Epithelial cell of esophagus (primary cell): ENCODE results near the gene PLD6.

Source experiments
- DNase-seq: peaks from one replicate; pipeline ENCODE4 v3.0.0; 2010; ENCODE audit warnings: low read depth
- H3K4me3 ChIP-seq: 2 replicates; pipeline ENCODE4 v1.5.1; 2011; ENCODE audit warnings: mild to moderate bottlenecking, low read length, control low read depth
- TF ChIP-seq, protein P1 (sequence below): IDR thresholded peaks from 2 replicates; pipeline ENCODE4 v1.5.1; 2011; ENCODE audit warnings: low read depth, mild to moderate bottlenecking, low read length, control low read depth, inconsistent platforms; ENCODE audit not compliant: insufficient read depth; ENCODE audit errors: missing control alignments

Gene PLD6

DNA sequence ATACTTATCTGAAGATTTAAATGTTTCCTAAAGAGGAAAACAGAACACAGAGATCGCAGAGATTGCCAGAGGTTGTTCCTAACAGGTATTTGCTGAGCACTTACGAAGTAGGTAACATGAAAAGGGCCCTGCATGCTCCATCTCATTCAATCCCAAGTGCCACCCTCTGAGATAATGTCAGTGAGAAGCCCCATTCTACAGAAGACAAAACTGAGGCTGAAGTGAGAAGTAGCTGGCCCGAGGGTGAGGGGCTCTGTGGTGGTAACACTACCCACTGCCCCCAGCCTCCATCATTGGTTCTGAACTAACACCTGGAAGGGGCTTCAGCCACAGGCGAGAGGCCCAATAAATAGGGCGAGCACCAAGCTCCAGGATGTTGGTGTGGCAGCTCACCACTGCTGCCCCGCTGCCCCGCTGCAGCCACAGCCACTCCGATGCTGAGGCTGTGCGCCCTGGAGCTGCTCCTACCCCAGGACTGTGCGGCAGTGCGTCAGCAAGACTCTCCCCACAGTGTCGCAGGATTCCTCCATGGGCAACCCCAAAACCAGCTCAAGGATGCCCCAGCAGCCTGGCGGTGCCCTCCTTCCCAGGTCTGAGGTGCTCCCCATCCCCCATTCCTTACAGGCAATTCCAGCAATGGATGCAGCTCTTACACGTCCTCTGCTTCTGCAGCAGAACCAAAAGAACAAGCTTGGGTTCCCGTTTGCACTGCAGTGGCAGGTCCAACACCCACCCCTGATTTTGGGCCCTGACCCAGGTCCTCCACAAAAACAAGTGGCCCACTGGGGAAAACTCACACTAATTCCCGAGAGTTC lies 20.5 kb upstream of the PLD6 start:
- H3K4me3 ChIP-seq = no peak overlapping the region
- DNase-seq = no peak
- TF ChIP-seq, protein P1, sequence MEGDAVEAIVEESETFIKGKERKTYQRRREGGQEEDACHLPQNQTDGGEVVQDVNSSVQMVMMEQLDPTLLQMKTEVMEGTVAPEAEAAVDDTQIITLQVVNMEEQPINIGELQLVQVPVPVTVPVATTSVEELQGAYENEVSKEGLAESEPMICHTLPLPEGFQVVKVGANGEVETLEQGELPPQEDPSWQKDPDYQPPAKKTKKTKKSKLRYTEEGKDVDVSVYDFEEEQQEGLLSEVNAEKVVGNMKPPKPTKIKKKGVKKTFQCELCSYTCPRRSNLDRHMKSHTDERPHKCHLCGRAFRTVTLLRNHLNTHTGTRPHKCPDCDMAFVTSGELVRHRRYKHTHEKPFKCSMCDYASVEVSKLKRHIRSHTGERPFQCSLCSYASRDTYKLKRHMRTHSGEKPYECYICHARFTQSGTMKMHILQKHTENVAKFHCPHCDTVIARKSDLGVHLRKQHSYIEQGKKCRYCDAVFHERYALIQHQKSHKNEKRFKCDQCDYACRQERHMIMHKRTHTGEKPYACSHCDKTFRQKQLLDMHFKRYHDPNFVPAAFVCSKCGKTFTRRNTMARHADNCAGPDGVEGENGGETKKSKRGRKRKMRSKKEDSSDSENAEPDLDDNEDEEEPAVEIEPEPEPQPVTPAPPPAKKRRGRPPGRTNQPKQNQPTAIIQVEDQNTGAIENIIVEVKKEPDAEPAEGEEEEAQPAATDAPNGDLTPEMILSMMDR = no peak

DNA sequence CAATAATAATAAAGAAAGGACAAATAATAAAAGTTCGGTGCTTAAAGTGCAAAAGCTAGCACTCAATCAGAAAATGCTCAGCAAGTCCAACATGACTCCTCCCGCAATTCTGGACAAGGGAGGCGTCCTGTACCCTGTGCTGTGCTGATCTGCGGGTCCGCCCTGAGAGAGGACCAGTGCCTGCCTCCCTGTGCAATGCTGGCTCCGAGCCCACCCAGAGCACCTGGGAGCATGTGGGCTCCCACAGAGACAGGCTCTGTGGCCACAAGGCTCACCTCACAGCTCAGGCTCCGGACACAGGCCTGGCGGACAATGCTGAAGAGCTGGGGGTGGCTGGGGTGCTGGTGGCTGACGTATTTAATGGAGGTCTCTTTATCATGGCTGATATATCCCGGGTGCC lies 19.8 kb upstream of the PLD6 start:
- no peak for DNase-seq
- TF ChIP-seq, protein P1 = no peak
- no peak overlapping the region for H3K4me3 ChIP-seq

DNA sequence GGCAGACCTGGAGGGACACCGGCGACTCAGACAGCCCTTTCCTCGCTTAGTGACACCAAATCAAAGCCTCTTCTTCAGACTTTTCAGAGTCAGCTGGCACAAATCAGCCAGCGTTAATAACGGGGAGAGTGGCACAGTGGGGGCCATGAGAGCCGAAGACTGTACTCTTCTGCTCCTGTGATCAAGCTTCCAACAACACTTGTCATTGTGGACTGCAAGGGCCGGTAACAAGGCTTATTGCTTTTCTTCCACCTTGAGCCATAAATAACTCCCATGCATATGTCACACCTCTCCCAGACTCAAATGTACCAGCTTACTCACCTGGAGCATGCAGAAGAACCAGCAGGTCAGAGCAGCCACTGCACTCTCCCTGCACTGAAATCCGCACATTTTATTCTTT lies 18.0 kb upstream of the PLD6 start:
- H3K4me3 ChIP-seq = no peak overlapping the region
- TF ChIP-seq, protein P1 = no peak
- no peak for DNase-seq

DNA sequence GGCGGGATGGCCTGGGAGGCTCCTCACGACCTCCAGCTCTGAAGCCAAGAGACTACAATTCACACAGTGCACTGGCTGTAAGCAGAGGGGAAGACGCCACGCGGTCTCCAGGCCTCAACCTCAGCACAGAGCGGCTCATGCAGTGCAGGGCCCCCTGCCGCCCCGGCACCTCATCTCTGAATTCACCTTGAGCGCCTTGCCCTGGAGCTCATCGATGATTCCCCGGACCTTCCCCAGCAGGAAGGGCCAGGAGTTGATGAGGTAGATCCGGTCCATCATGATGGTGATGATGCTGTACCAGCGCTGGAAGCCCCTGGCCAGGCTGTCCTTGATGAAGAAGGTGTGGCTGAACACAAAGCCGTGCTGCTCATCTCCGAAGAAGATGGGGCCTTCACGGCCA lies 17.6 kb upstream of the PLD6 start:
- no peak for DNase-seq
- no peak overlapping the region for H3K4me3 ChIP-seq
- TF ChIP-seq, protein P1 = no peak

DNA sequence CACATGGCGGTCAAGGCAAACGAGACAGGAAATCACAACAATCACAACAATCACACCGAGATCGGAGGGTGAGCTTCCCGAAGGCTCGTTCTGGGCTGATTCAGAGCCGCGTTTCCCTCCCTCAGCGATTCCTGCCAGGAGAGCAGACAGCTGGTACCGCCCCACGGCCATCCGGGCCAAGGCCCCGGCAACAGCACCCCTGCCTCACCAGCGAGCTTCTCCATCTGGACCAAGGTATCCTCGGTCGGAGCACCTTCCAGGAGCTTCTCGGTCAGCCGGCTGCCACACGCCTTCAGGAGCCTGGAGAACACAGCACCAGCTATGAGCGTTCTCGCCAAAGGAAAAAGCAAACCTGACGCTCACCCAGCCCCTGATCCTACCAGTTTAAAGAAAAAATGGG lies 15.2 kb upstream of the PLD6 start:
- TF ChIP-seq, protein P1 = no peak
- H3K4me3 ChIP-seq = no peak overlapping the region
- no peak for DNase-seq

DNA sequence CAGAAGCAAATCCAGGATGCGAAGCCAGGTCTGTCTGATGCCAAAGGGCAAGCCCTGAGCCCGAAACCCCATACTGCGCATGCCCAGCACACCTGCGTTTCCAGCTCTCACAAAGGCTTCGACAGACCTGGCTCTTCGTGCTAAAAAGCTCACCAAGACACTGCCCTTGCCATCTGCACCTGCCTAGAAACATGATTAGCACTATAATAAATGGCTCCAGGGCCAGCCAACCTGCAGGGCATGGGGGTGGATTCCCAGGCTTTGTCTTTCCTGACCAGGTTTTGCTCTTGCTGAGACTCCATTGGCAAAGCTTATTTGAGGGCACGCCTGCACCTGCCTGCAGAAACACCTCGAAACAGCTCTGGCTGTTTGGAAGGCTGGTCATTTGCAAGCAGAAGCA lies 14.4 kb upstream of the PLD6 start:
- TF ChIP-seq, protein P1 = no peak
- DNase-seq = no peak
- H3K4me3 ChIP-seq = no peak overlapping the region

DNA sequence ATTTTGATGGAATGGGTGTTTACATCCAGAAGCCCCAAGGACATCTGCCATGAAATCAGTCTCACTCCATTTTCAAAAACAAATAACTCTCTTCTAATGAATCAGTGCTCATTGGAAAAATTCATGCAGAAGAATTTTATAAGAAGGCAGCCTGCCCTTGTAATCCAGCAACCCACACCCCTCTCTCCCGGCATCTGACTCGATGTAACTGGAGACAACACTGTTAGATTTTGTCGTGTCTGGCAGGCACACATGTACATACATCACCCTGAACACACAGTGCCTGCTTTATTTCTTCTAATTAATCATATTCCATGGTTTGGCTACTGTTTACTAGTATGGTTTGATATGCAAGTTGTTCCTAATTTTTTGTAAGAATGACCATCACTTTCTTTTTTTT lies 11.9 kb upstream of the PLD6 start:
- TF ChIP-seq, protein P1 = no peak
- DNase-seq = no peak
- no peak overlapping the region for H3K4me3 ChIP-seq
